ENCODE data around the gene DHRS3.

Gene DHRS3

GRCh38 chr1:12640237-12640957 is 22.4 kb upstream of the DHRS3 start:
- DNase-seq (ENCODE audit: low read depth in 2 of 2, low spot score in 1 of 2) = no peak

- DNase-seq (ENCODE audit: low read depth in 2 of 2, low spot score in 1 of 2) = no peak
These were observed 19.7 kb upstream of the DHRS3 start for GRCh38 chr1:12637693-12638092.

GRCh38 chr1:12636098-12636950 is 18.3 kb upstream of the DHRS3 start:
- DNase-seq (ENCODE audit: low read depth in 2 of 2, low spot score in 1 of 2) = no peak

GRCh38 chr1:12634696-12635202 is 16.7 kb upstream of the DHRS3 start:
- DNase-seq (ENCODE audit: low read depth in 2 of 2, low spot score in 1 of 2) = no peak

GRCh38 chr1:12634156-12634555 is 16.1 kb upstream of the DHRS3 start:
- DNase-seq (ENCODE audit: low read depth in 2 of 2, low spot score in 1 of 2) = no peak

GRCh38 chr1:12631571-12631970 is 13.6 kb upstream of the DHRS3 start:
- DNase-seq (ENCODE audit: low read depth in 2 of 2, low spot score in 1 of 2) = no peak

- DNase-seq (ENCODE audit: low read depth in 2 of 2, low spot score in 1 of 2) = no peak
These were observed 13.0 kb upstream of the DHRS3 start for GRCh38 chr1:12630946-12631530.

GRCh38 chr1:12629985-12630760 is 12.2 kb upstream of the DHRS3 start:
- no peak for DNase-seq (ENCODE audit: low read depth in 2 of 2, low spot score in 1 of 2)

GRCh38 chr1:12629511-12629956 is 11.5 kb upstream of the DHRS3 start:
- no peak for DNase-seq (ENCODE audit: low read depth in 2 of 2, low spot score in 1 of 2)

GRCh38 chr1:12627296-12627695 is 9.3 kb upstream of the DHRS3 start:
- DNase-seq (ENCODE audit: low read depth in 2 of 2, low spot score in 1 of 2) = no peak

GRCh38 chr1:12626888-12627287 is 8.9 kb upstream of the DHRS3 start:
- DNase-seq (ENCODE audit: low read depth in 2 of 2, low spot score in 1 of 2) = no peak

GRCh38 chr1:12625276-12625675 is 7.3 kb upstream of the DHRS3 start:
- DNase-seq (ENCODE audit: low read depth in 2 of 2, low spot score in 1 of 2) = no peak

GRCh38 chr1:12622506-12622905 is 4.5 kb upstream of the DHRS3 start:
- DNase-seq (ENCODE audit: low read depth in 2 of 2, low spot score in 1 of 2) = no peak

GRCh38 chr1:12621346-12622335 is 3.6 kb upstream of the DHRS3 start:
- DNase-seq (ENCODE audit: low read depth in 2 of 2, low spot score in 1 of 2) = no peak

GRCh38 chr1:12620931-12621330 is 2.9 kb upstream of the DHRS3 start:
- no peak for DNase-seq (ENCODE audit: low read depth in 2 of 2, low spot score in 1 of 2)

- no peak for DNase-seq (ENCODE audit: low read depth in 2 of 2, low spot score in 1 of 2)
These were observed 2.5 kb upstream of the DHRS3 start for GRCh38 chr1:12620488-12620865.

- DNase-seq (ENCODE audit: low read depth in 2 of 2, low spot score in 1 of 2) = no peak
These were observed 1.9 kb upstream of the DHRS3 start for GRCh38 chr1:12619792-12620487.

- no peak for DNase-seq (ENCODE audit: low read depth in 2 of 2, low spot score in 1 of 2)
These were observed 1.2 kb upstream of the DHRS3 start for GRCh38 chr1:12618965-12619791.

GRCh38 chr1:12618661-12618964 is 603 bp upstream of the DHRS3 start:
- DNase-seq (ENCODE audit: low read depth in 2 of 2, low spot score in 1 of 2) = no peak

All from stimulated activated CD8-positive, alpha-beta memory T cell treated with anti-CD3 and anti-CD28 coated beads, Interleukin-4, amount 100 ng/mL, for 4 hours (primary cell).